ENCODE measurements around the gene EMC8. TPM values are rescaled to one million over a fixed set of nuclear protein-coding genes. Genes with fewer than 3 reads are reported as not detected.

Gene EMC8
- total and polyA plus RNA-seq, 2 of the 8 experiments (the other 6 are each of a cell fraction or from before 2014, with no cell fraction given): 52.2 to 69.7 TPM

DNA sequence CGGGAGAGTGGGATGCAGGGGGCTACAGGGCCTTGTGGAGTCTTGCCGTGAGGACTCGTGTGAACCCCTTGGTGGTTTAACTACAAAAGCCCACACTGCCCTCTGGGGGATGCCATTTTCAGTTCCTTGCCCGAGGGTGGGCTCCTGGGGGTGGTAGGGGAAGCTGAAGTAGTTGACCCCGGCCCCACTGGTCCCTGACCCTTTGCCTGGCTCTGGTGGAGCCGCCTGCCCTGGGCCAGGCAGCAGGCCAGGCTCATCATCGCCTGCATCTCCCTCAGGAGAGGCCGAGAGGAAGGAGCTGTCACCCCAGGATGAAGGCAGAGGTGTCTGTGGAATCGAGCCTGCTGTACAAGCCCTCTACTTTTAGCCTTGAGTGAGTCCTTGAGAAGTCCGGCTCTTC is 10.3 kb upstream of the EMC8 start:
- Histone ChIP-seq H3K79me2 (ENCODE audit: control insufficient read depth in 1 of 2, insufficient read depth in 2 of 2, low read length in 2 of 2) (no peaks in the 10 kb centered on the region), H3K27me3 (replicated peaks in 1 of 4; ENCODE audit: control insufficient read depth in 3 of 4, extremely low read depth in 1 of 4, insufficient read depth in 3 of 4, low read length in 3 of 4) (no peaks in the 10 kb centered on the region), H4K91ac (replicated peaks; ENCODE audit: insufficient read length, low read length) (no peak overlapping the region), H2BK20ac (ENCODE audit: low read length) (no peak overlapping the region), H3K23me2 (ENCODE audit: low read depth, low read length) (no peaks in the 10 kb centered on the region), H3K4me1 (replicated peaks in 1 of 4; ENCODE audit: control insufficient read depth in 3 of 4, insufficient read depth in 4 of 4, low read length in 3 of 4) (peaks cover 0 to 4% (median 0%) of the 10 kb centered on the region in 4 experiments; a peak in 2 of 7 replicates), H2BK5ac (ENCODE audit: low read depth, low read length) (no peak overlapping the region), H4K5ac (ENCODE audit: insufficient read length, low read depth, low read length) (no peak overlapping the region), H3K9me3 (ENCODE audit: insufficient read depth in 2 of 2, low read depth in 1 of 2, low read length in 1 of 2) (no peaks in the 10 kb centered on the region; a peak in 1 of 4 replicates), H3K27ac (ENCODE audit: low read depth, low read length) (no peak overlapping the region), H2BK120ac (replicated peaks; ENCODE audit: low read depth, low read length) (no peak overlapping the region), H3K9ac (replicated peaks in 1 of 4; ENCODE audit: extremely low read depth in 1 of 4, low read depth in 3 of 4, low read length in 3 of 4) (no peak overlapping the region), H3K18ac (ENCODE audit: extremely low read depth, low read length) (no peak overlapping the region), H3K4me2 (ENCODE audit: insufficient read depth in 1 of 2, low read depth in 2 of 2, low read length in 2 of 2) (no peak overlapping the region), H2AFZ (ENCODE audit: low read length) (no peak overlapping the region), H3K56ac (replicated peaks; ENCODE audit: insufficient read length, low read depth, low read length) (no peak overlapping the region), H2BK12ac (ENCODE audit: low read depth, low read length) (no peak overlapping the region), H4K8ac (ENCODE audit: extremely low read depth, insufficient read depth, low read length) (no peak overlapping the region; the same call in 1 of the 2 replicates), H3K14ac (ENCODE audit: insufficient read length) (no peak overlapping the region), H3K4me3 (ENCODE audit: extremely low read depth in 1 of 4, insufficient read depth in 2 of 4, low read depth in 3 of 4, low read length in 4 of 4) (no peak overlapping the region), H3K4ac (replicated peaks; ENCODE audit: insufficient read length, low read depth, low read length) (no peak overlapping the region), H3K79me1 (ENCODE audit: low read depth, low read length) (no peaks in the 10 kb centered on the region), H4K20me1 (replicated peaks in 1 of 2; ENCODE audit: control insufficient read depth in 1 of 2, insufficient read depth in 2 of 2, low read length in 2 of 2) (no peaks in the 10 kb centered on the region), H3K23ac (ENCODE audit: insufficient read length) (no peak overlapping the region), H2AK5ac (ENCODE audit: low read depth, low read length) (no peak overlapping the region), H2BK15ac (ENCODE audit: low read length) (no peak overlapping the region), H3K36me3 (ENCODE audit: control insufficient read depth in 2 of 4, insufficient read depth in 4 of 4, low read length in 3 of 4) (peaks cover 9 to 26% (median 23%) of the 10 kb centered on the region in 4 experiments; a peak in 7 of 8 replicates)
- CTCF ChIA-PET (ENCODE audit: partially characterized antibody): interaction anchor here (0.6 to 4.7 kb wide), 2 partner anchors 11 to 33 kb away, joined by 3 to 33 read pairs; no protein-coding TSS in a partner anchor
- WGBS, 2 experiments (ENCODE audit: extremely low coverage in 1 of 2, insufficient coverage in 1 of 2, insufficient read length in 1 of 2, insufficient replicate concordance in 2 of 2, low coverage in 1 of 2, low lambda C conversion rate in 2 of 2, missing lambda C conversion rate in 1 of 2): 85% methylated on average over 10 of the region's 10 CpGs; no CpG with 5 or more reads in 1 of the 2 experiments
- FAIRE-seq: no peak
- TF ChIP-seq TAF1 (IDR thresholded peaks at IDR 0.05; ENCODE audit: low read depth, low read length): no peak
- TF ChIP-seq, protein P1, sequence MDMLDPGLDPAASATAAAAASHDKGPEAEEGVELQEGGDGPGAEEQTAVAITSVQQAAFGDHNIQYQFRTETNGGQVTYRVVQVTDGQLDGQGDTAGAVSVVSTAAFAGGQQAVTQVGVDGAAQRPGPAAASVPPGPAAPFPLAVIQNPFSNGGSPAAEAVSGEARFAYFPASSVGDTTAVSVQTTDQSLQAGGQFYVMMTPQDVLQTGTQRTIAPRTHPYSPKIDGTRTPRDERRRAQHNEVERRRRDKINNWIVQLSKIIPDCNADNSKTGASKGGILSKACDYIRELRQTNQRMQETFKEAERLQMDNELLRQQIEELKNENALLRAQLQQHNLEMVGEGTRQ (IDR thresholded peaks at IDR 0.05; ENCODE audit: low read length): no peak
- TF ChIP-seq CTBP2 (IDR thresholded peaks at IDR 0.05; ENCODE audit: borderline replicate concordance, insufficient read depth, insufficient read length, low read length): no peak
- no peak for TF ChIP-seq RFX5 (IDR thresholded peaks at IDR 0.05; ENCODE audit: borderline replicate concordance, low read depth, low read length)
- no peak for TF ChIP-seq EGR1 (IDR thresholded peaks at IDR 0.05; ENCODE audit: borderline replicate concordance, low read depth, low read length)
- no peak for TF ChIP-seq CREB1 (IDR thresholded peaks at IDR 0.05)
- TF ChIP-seq, protein P2, sequence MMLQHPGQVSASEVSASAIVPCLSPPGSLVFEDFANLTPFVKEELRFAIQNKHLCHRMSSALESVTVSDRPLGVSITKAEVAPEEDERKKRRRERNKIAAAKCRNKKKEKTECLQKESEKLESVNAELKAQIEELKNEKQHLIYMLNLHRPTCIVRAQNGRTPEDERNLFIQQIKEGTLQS (IDR thresholded peaks at IDR 0.05; ENCODE audit: insufficient read depth, low read depth, low read length): no peak
- no peak for TF ChIP-seq CHD2 (IDR thresholded peaks at IDR 0.05; ENCODE audit: low read length)
- TF ChIP-seq HDAC2 (IDR thresholded peaks at IDR 0.05; ENCODE audit: borderline replicate concordance in 1 of 2, low read depth in 2 of 2, low read length in 2 of 2): no peak
- no peak for TF ChIP-seq TCF12 (IDR thresholded peaks at IDR 0.05; ENCODE audit: low read depth, low read length)
- no peak for TF ChIP-seq JUN (IDR thresholded peaks at IDR 0.05; ENCODE audit: low read depth, low read length)
- no peak for DNase-seq (ENCODE audit: low read depth in 1 of 2, low spot score in 2 of 2)
- POLR2A ChIA-PET (ENCODE audit: partially characterized antibody): interaction anchor here (1.3 kb wide), 1 partner anchor 9 kb away, joined by 4 read pairs; no protein-coding TSS in a partner anchor

Data from H1 (cell line).